Measurements from ENCODE around the gene HCN1. TPM values are rescaled to one million over a fixed set of nuclear protein-coding genes. Genes with fewer than 3 reads are reported as not detected.

HCN1 gene
- total and polyA plus RNA-seq, 2 of the 4 experiments (the other 2 are of a cell fraction): not detected

DNA sequence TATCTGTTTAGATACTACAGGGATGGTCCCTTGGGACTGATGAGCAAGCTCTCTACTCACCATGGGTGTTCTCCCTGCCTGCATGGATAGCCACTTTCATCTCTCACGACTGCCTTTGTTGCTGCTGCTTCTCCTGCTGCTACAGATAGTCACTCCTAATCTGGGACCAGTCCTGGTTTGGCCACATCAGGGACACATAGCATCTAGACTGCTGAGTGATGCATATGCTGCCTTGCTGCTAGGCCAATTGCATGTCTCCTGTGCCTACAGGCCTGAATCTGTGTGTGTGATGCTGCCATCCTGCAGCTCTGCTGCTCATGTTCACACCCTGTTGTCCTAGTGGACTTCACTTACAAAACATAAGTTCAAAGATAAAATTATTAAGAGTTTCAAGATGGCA, 297.1 kb downstream of the HCN1 start:
- Histone ChIP-seq H3K4me1 (ENCODE audit: control insufficient read depth, insufficient read depth, low read length) (no peaks in the 10 kb centered on the region), H3K79me1 (ENCODE audit: low read depth in 1 of 2, low read length in 2 of 2) (no peaks in the 10 kb centered on the region), H3K18ac (ENCODE audit: low read depth, low read length) (no peak overlapping the region), H2AFZ (replicated peaks; ENCODE audit: low read length, poor library complexity) (no peak overlapping the region), H3K23ac (ENCODE audit: low read depth, low read length) (no peak overlapping the region), H3K27ac (ENCODE audit: insufficient read depth, low read length) (no peak overlapping the region), H2AK5ac (ENCODE audit: low read depth, low read length) (no peak overlapping the region), H3K27me3 (ENCODE audit: control insufficient read depth, insufficient read depth, low read length) (no peaks in the 10 kb centered on the region), H2BK15ac (ENCODE audit: low read depth, low read length) (no peak overlapping the region), H4K5ac (ENCODE audit: low read depth, low read length) (no peak overlapping the region), H3K14ac (replicated peaks; ENCODE audit: low read depth, low read length) (no peak overlapping the region), H2BK20ac (ENCODE audit: low read depth, low read length) (no peak overlapping the region), H3K4me3 (ENCODE audit: insufficient read depth, low read depth, low read length) (no peak overlapping the region), H4K20me1 (ENCODE audit: insufficient read depth, low read length) (no peaks in the 10 kb centered on the region), H3K4ac (ENCODE audit: low read depth, low read length) (no peak overlapping the region), H4K8ac (ENCODE audit: low read depth in 2 of 2, low read length in 2 of 2) (no peak overlapping the region), H3K36me3 (ENCODE audit: control insufficient read depth, insufficient read depth, low read length) (no peaks in the 10 kb centered on the region), H3K9me3 (ENCODE audit: control insufficient read depth, insufficient read depth, low read length) (peaks cover 2% of the 10 kb centered on the region; the same call in 1 of the 2 replicates), H2AK9ac (replicated peaks; ENCODE audit: low read depth, low read length, poor library complexity) (no peak overlapping the region), H3K9me1 (ENCODE audit: insufficient read depth, low read length) (no peaks in the 10 kb centered on the region), H3K4me2 (ENCODE audit: low read depth, low read length) (no peak overlapping the region), H3K9ac (ENCODE audit: low read depth, low read length) (no peak overlapping the region), H2BK5ac (ENCODE audit: low read depth, low read length, poor library complexity, severe bottlenecking) (no peak overlapping the region), H4K91ac (ENCODE audit: insufficient read depth, low read depth, low read length) (no peak overlapping the region), H2BK120ac (ENCODE audit: low read depth, low read length) (no peak overlapping the region), H3K56ac (ENCODE audit: extremely low read depth, insufficient read depth, low read length) (no peak overlapping the region)
- BruUV-seq (replicated peaks): no TSS peak
- in situ Hi-C loops (cut with MboI; ENCODE audit: low sequenced_read_pairs) (no loop called here), dilution Hi-C loops (cut with HindIII; ENCODE audit: low sequenced_read_pairs, unreplicated experiment) (no loop called here), intact Hi-C loops (cut with micrococcal nuclease) (no loop called here)
- no peak for TF ChIP-seq RFX5 (IDR thresholded peaks at IDR 0.05; ENCODE audit: low read depth, low read length)
- no peak for TF ChIP-seq SMC3 (IDR thresholded peaks at IDR 0.05; ENCODE audit: low read depth, low read length)
- no peak for TF ChIP-seq MXI1 (IDR thresholded peaks at IDR 0.05; ENCODE audit: borderline replicate concordance, low read depth, low read length)
- TF ChIP-seq FOS (IDR thresholded peaks at IDR 0.05; ENCODE audit: low read depth, low read length): no peak
- no peak for TF ChIP-seq MAFK (IDR thresholded peaks at IDR 0.05; ENCODE audit: low read depth, low read length)
- no peak for TF ChIP-seq RCOR1 (IDR thresholded peaks at IDR 0.05; ENCODE audit: insufficient replicate concordance, low read length)
- TF ChIP-seq RAD21 (IDR thresholded peaks at IDR 0.05; ENCODE audit: low read length): no peak
- TF ChIP-seq POLR2A (IDR thresholded peaks at IDR 0.05; ENCODE audit: low read depth, low read length): no peak
- TF ChIP-seq BHLHE40 (IDR thresholded peaks at IDR 0.05; ENCODE audit: low read depth, low read length): no peak
- no peak for TF ChIP-seq NFE2L2 (IDR thresholded peaks at IDR 0.05; ENCODE audit: low read depth, low read length)
- TF ChIP-seq, protein P1, sequence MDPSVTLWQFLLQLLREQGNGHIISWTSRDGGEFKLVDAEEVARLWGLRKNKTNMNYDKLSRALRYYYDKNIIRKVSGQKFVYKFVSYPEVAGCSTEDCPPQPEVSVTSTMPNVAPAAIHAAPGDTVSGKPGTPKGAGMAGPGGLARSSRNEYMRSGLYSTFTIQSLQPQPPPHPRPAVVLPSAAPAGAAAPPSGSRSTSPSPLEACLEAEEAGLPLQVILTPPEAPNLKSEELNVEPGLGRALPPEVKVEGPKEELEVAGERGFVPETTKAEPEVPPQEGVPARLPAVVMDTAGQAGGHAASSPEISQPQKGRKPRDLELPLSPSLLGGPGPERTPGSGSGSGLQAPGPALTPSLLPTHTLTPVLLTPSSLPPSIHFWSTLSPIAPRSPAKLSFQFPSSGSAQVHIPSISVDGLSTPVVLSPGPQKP (IDR thresholded peaks at IDR 0.05; ENCODE audit: borderline replicate concordance, low read depth, low read length): no peak
- TF ChIP-seq CHD1 (IDR thresholded peaks at IDR 0.05; ENCODE audit: low read depth, low read length): no peak
- TF ChIP-seq, protein P2, sequence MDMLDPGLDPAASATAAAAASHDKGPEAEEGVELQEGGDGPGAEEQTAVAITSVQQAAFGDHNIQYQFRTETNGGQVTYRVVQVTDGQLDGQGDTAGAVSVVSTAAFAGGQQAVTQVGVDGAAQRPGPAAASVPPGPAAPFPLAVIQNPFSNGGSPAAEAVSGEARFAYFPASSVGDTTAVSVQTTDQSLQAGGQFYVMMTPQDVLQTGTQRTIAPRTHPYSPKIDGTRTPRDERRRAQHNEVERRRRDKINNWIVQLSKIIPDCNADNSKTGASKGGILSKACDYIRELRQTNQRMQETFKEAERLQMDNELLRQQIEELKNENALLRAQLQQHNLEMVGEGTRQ (IDR thresholded peaks at IDR 0.05; ENCODE audit: low read depth, low read length): no peak
- TF ChIP-seq, protein P3, sequence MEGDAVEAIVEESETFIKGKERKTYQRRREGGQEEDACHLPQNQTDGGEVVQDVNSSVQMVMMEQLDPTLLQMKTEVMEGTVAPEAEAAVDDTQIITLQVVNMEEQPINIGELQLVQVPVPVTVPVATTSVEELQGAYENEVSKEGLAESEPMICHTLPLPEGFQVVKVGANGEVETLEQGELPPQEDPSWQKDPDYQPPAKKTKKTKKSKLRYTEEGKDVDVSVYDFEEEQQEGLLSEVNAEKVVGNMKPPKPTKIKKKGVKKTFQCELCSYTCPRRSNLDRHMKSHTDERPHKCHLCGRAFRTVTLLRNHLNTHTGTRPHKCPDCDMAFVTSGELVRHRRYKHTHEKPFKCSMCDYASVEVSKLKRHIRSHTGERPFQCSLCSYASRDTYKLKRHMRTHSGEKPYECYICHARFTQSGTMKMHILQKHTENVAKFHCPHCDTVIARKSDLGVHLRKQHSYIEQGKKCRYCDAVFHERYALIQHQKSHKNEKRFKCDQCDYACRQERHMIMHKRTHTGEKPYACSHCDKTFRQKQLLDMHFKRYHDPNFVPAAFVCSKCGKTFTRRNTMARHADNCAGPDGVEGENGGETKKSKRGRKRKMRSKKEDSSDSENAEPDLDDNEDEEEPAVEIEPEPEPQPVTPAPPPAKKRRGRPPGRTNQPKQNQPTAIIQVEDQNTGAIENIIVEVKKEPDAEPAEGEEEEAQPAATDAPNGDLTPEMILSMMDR (conservative IDR thresholded peaks at IDR 0.05; ENCODE audit: low read depth, low read length): no peak
- ChIA-PET POLR2A (ENCODE audit: unreplicated experiment) (no interaction called here), CTCF (no interaction called here)
- DNase-seq (no peak), ATAC-seq (ENCODE audit: low read depth) (no peak)
- 0% methylated on average over 1 of the region's 1 CpG; no CpG with 5 or more reads in 1 of the 2 experiments for WGBS, 2 experiments (ENCODE audit: extremely low coverage in 2 of 2, insufficient read length in 1 of 2)

Measured in IMR-90 (cell line).